Brain microvascular endothelial cell (primary cell): ENCODE results near the gene LDB3.

ENCODE experiments used
- DNase-seq: peaks from one replicate; pipeline ENCODE4 v3.0.0-alpha.2; 2020
- H3K27ac ChIP-seq: fragments of 250-450 bp; sonication (Bioruptor Pico); 2 replicates; pipeline ENCODE4 v1.5.1; 2020; ENCODE audit warnings: mild to moderate bottlenecking, moderate library complexity
- H3K27me3 ChIP-seq: fragments of 250-450 bp; sonication (Bioruptor Pico); replicated peaks from 2 replicates; pipeline ENCODE4 v1.5.1; 2020; ENCODE audit warnings: mild to moderate bottlenecking
- H3K36me3 ChIP-seq: fragments of 250-450 bp; sonication (Bioruptor Pico); replicated peaks from 2 replicates; pipeline ENCODE4 v1.5.1; 2020; ENCODE audit warnings: mild to moderate bottlenecking
- H3K4me3 ChIP-seq: 2 replicates; pipeline ENCODE4 v1.5.1; 2011; ENCODE audit warnings: low read depth, mild to moderate bottlenecking, control low read depth, low read length, moderate library complexity
- in situ Hi-C: cut with HindIII; loops from 2 replicates; pipeline ENCODE4 v1.10.0; 2017; ENCODE audit warnings: low sequenced_read_pairs, low pct_ligation_motif_present
- TF ChIP-seq, protein P1 (sequence below): IDR thresholded peaks from 2 replicates; pipeline ENCODE4 v1.5.1; 2011; ENCODE audit warnings: low read depth, mild to moderate bottlenecking, moderate library complexity, low read length, control low read depth, inconsistent platforms; ENCODE audit errors: missing control alignments

LDB3 gene

DNA sequence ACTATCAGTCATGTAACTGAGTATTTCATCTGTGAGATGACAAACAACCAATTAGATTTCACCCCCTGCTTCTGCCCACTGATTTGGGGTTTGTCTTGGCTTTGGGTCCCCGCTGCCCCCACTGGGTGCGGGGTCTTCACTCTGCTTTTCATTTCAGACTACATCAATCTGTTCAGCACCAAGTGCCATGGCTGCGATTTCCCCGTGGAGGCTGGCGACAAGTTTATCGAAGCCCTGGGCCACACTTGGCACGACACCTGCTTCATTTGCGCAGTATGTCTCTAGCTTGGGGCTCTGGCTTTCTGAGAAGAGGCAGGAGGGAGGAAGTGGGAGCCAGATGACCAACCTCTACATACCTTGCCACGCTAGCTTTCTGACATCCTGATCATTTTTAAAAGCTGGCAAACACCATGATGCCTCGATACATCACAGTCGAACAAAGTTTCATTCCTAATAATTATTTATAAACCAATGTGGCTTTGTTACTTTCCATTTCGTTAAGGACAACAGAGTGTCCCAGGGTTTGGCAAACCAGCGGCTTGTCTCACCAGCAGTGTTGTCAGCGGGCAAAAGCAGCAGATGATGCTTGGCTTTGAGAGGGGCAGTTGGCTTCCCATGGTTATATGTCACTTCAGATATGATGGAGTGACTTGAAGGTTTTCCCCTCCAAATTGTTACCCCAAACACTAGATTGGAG is 57.8 kb downstream of the LDB3 start:
- no peak for DNase-seq
- in situ Hi-C loops, result no loop called here
- Histone ChIP-seq H3K4me3 (no peak overlapping the region), H3K27me3 (no peaks in the 10 kb centered on the region), H3K27ac (no peak overlapping the region), H3K36me3 (no peaks in the 10 kb centered on the region)
- TF ChIP-seq, protein P1, sequence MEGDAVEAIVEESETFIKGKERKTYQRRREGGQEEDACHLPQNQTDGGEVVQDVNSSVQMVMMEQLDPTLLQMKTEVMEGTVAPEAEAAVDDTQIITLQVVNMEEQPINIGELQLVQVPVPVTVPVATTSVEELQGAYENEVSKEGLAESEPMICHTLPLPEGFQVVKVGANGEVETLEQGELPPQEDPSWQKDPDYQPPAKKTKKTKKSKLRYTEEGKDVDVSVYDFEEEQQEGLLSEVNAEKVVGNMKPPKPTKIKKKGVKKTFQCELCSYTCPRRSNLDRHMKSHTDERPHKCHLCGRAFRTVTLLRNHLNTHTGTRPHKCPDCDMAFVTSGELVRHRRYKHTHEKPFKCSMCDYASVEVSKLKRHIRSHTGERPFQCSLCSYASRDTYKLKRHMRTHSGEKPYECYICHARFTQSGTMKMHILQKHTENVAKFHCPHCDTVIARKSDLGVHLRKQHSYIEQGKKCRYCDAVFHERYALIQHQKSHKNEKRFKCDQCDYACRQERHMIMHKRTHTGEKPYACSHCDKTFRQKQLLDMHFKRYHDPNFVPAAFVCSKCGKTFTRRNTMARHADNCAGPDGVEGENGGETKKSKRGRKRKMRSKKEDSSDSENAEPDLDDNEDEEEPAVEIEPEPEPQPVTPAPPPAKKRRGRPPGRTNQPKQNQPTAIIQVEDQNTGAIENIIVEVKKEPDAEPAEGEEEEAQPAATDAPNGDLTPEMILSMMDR, result no peak

DNA sequence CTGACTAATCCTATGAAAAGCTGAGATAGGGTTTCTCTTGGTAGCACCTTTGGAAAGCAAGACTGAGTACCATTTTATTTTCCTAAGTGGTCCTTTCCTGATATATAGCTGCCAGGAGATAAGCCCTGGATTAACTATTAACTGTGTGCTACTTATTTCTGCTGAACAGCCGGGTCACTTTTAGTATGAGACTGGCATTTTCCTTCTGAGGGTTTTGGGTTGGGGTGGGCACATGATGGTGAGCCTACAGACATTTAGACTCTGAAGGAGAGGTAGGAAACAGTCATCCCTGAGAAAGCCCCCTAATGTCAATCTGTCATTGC is 58.3 kb downstream of the LDB3 start:
- H3K27ac ChIP-seq, result no peak overlapping the region
- no peaks in the 10 kb centered on the region for H3K27me3 ChIP-seq
- H3K36me3 ChIP-seq, result no peaks in the 10 kb centered on the region
- H3K4me3 ChIP-seq, result no peak overlapping the region
- TF ChIP-seq, protein P1, result no peak
- in situ Hi-C loops, result no loop called here
- DNase-seq, result no peak

DNA sequence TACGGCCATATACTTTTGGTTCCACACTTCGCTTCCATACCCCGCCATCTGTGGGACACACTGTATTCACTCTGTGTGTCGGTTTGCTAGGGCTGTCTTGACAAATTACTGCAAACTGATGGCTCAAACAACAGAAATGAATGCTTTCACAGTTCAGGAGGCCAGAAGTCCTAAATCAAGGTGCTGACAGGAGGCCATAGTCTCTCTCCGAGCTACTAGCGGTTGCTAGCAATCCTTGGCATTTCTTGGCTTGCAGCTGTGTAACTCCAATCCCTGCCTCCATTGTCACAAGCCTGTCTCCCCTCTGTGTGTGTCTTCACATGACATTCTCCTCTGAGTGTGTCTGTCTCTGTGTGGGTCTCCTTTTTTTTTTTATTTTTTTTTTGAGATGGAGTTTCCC is 59.2 kb downstream of the LDB3 start:
- Histone ChIP-seq H3K36me3 (no peaks in the 10 kb centered on the region), H3K27me3 (no peaks in the 10 kb centered on the region), H3K4me3 (no peak overlapping the region), H3K27ac (no peak overlapping the region)
- in situ Hi-C loops, result no loop called here
- no peak for DNase-seq
- TF ChIP-seq, protein P1, result no peak

DNA sequence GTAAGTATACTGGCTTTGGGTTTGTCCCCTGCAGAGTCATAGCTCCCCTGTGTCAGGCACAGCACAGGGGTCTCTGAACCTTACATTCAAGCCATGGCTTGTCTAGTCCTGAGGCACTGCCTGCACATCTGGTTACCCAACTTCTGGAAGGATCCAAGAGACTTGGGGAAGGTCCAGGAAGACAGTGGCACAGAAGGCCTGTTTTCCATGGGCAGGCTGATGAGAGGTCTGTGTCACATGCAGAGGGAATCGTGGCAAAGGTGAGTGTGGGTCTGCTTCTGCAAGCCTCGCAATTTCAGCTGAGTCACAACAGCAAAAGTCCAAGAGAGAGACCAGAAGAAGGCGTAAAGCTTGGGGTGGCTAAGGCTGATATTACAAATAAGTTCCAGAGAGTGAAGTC is 59.7 kb downstream of the LDB3 start:
- Histone ChIP-seq H3K36me3 (no peaks in the 10 kb centered on the region), H3K27ac (no peak overlapping the region), H3K4me3 (no peak overlapping the region), H3K27me3 (no peaks in the 10 kb centered on the region)
- no peak for DNase-seq
- in situ Hi-C loops, result no loop called here
- TF ChIP-seq, protein P1, result no peak

GRCh38 chr10:86729677-86730076 is 61.4 kb downstream of the LDB3 start:
- in situ Hi-C loops, result no loop called here
- H3K4me3 ChIP-seq, result no peak overlapping the region
- TF ChIP-seq, protein P1, result no peak
- H3K27me3 ChIP-seq, result no peaks in the 10 kb centered on the region
- no peaks in the 10 kb centered on the region for H3K36me3 ChIP-seq
- DNase-seq, result no peak
- H3K27ac ChIP-seq, result no peak overlapping the region

- Histone ChIP-seq H3K4me3 (no peak overlapping the region), H3K36me3 (no peaks in the 10 kb centered on the region), H3K27ac (no peak overlapping the region), H3K27me3 (no peaks in the 10 kb centered on the region)
- TF ChIP-seq, protein P1, result no peak
- in situ Hi-C loops, result no loop called here
- DNase-seq, result no peak
Observed at GRCh38 chr10:86730227-86730626, 61.9 kb downstream of the LDB3 start.
